Lung (tissue), 12 donors: ENCODE results near the gene STK24. TPM values are rescaled to one million over a fixed set of nuclear protein-coding genes. Genes with fewer than 3 reads are reported as not detected.
A peak's percentile ranks its signal among the peaks of the same experiment; 100 is the strongest.

Source experiments
- ATAC-seq: fragments of 200-7000 bp; cut with Tn5 transposase; one replicate; pipeline ENCODE4 v1.9.1; 2020; ENCODE audit warnings: moderate number of reproducible peaks; ENCODE audit not compliant: insufficient read depth, low FRiP score
- DNase-seq, 3 donors: peaks; one replicate each; pipeline ENCODE4 v3.0.0-alpha.2; 2013 to 2017
- H3K27ac ChIP-seq, 2 donors: one replicate each; pipeline ENCODE4 v1.5.1; 2013; ENCODE audit warnings: mild to moderate bottlenecking in 2 of 2, moderate library complexity in 2 of 2, control low read depth in 1 of 2, inconsistent platforms in 1 of 2, low read depth in 1 of 2, low read length in 1 of 2
- H3K27me3 ChIP-seq, 3 donors: one replicate each; pipeline ENCODE4 v1.5.1; 2013; ENCODE audit warnings: low read length in 2 of 3; ENCODE audit not compliant: control insufficient read depth in 3 of 3, insufficient read depth in 3 of 3
- H3K36me3 ChIP-seq, 4 donors: one replicate each; pipeline ENCODE4 v1.5.1; 2013; ENCODE audit warnings: low read length in 4 of 4, mild to moderate bottlenecking in 1 of 4, moderate library complexity in 1 of 4; ENCODE audit not compliant: control insufficient read depth in 4 of 4, insufficient read depth in 4 of 4
- H3K4me1 ChIP-seq, 5 donors: one replicate each; pipeline ENCODE4 v1.5.1; 2013; ENCODE audit warnings: low read length in 5 of 5, mild to moderate bottlenecking in 2 of 5, moderate library complexity in 1 of 5; ENCODE audit not compliant: control insufficient read depth in 5 of 5, insufficient read depth in 5 of 5
- H3K4me3 ChIP-seq: one replicate; pipeline ENCODE4 v1.5.1; 2013; ENCODE audit warnings: mild to moderate bottlenecking, control low read depth, moderate library complexity
- H3K9ac ChIP-seq, 2 donors: one replicate each; pipeline ENCODE4 v1.5.1; 2013; ENCODE audit warnings: low read length in 2 of 2, control low read depth in 1 of 2; ENCODE audit not compliant: insufficient read depth in 1 of 2
- H3K9me3 ChIP-seq, 4 donors: one replicate each; pipeline ENCODE4 v1.5.1; 2013; ENCODE audit warnings: low read length in 3 of 4, mild to moderate bottlenecking in 1 of 4, moderate library complexity in 1 of 4; ENCODE audit not compliant: control insufficient read depth in 4 of 4, insufficient read depth in 3 of 4
- CTCF ChIP-seq: IDR thresholded peaks from 2 replicates; pipeline ENCODE4 v1.5.1; 2012; ENCODE audit warnings: mild to moderate bottlenecking; ENCODE audit errors: control extremely low read depth, extremely low read depth
- WGBS, 2 donors: extraction: QIAGEN DNeasy Blood & Tissue Kit; methylation state at CpG; one replicate each; pipeline ENCODE4 v1.1.7; 2013; 5-methylcytosine and 5-hydroxymethylcytosine counted together
- polyA plus RNA-seq, 2 donors: library from polyadenylated mRNA; stranded (reverse); fragments of 200-250 nt; gene quantifications; one replicate each; pipeline ENCODE4 v1.2.1, GENCODE V29; 2013
- total RNA-seq, 2 donors: library from RNA; depleted of rRNA in 1 of 2; stranded (reverse); fragments of >200 nt in 1 of 2; gene quantifications; one replicate each; pipeline ENCODE4 v1.2.1, GENCODE V29; 2014 to 2021
- donor health status: control.
- donor health status: control.
- donor health status: Bipolar disorder and iron deficiency.
- donor health status: healthy.
- donor health status: DM: yes; HTN: yes; CAD: no.

Gene STK24
- total and polyA plus RNA-seq, 4 donors = 38.0 to 102 (median 64.5) TPM

- DNase-seq (no peak), ATAC-seq (no peak)
- no peak overlapping the region for H3K4me3 ChIP-seq
- WGBS, 2 donors = 88 to 89% methylated on average over 13 of the region's 13 CpGs
- H3K36me3 ChIP-seq = peaks cover 0 to 44% (median 23%) of the 10 kb centered on the region in 4 donors
- H3K27me3 ChIP-seq = no peaks in the 10 kb centered on the region
- no peak for TF ChIP-seq CTCF
- no peak overlapping the region for H3K9ac ChIP-seq
- H3K4me1 ChIP-seq = peaks cover 0 to 6% (median 4%) of the 10 kb centered on the region in 5 donors
- no peaks in the 10 kb centered on the region for H3K9me3 ChIP-seq
- peak overlapping the region in 1 of 2 donors; percentile 54 for H3K27ac ChIP-seq
Measured at GRCh38 chr13:98467263-98467985, 109.5 kb downstream of the STK24 start.

GRCh38 chr13:98466634-98467236 lies 110.2 kb downstream of the STK24 start:
- Histone ChIP-seq H3K36me3 (peaks cover 0 to 47% (median 19%) of the 10 kb centered on the region in 4 donors), H3K4me1 (peaks cover 0 to 5% (median 2%) of the 10 kb centered on the region in 5 donors), H3K27ac (no peak overlapping the region), H3K27me3 (no peaks in the 10 kb centered on the region), H3K9me3 (no peaks in the 10 kb centered on the region), H3K9ac (no peak overlapping the region), H3K4me3 (no peak overlapping the region)
- 77 to 78% methylated on average over 11 of the region's 11 CpGs for WGBS, 2 donors
- TF ChIP-seq CTCF = no peak
- ATAC-seq = no peak
- peak in 2 of 3 donors; percentile 32 to 41 for DNase-seq

- H3K4me1 ChIP-seq = peaks cover 0 to 5% (median 4%) of the 10 kb centered on the region in 5 donors
- no peak for DNase-seq
- no peak overlapping the region for H3K4me3 ChIP-seq
- H3K27me3 ChIP-seq = no peaks in the 10 kb centered on the region
- TF ChIP-seq CTCF = no peak
- 88 to 90% methylated on average over 8 of the region's 8 CpGs for WGBS, 2 donors
- no peaks in the 10 kb centered on the region for H3K9me3 ChIP-seq
- ATAC-seq = no peak
- peaks cover 0 to 56% (median 22%) of the 10 kb centered on the region in 4 donors for H3K36me3 ChIP-seq
- H3K27ac ChIP-seq = no peak overlapping the region
- H3K9ac ChIP-seq = no peak overlapping the region
Measured at GRCh38 chr13:98462946-98463345, 114.0 kb downstream of the STK24 start.
